CD4-positive, alpha-beta T cell treated with Interleukin-4 for 1 hour (primary cell): ENCODE results near the gene RNF212.

Source experiments
- DNase-seq, 2 donors: peaks; one replicate each; pipeline ENCODE4 v3.0.0-alpha.2; 2020 to 2022

RNF212 gene

DNA sequence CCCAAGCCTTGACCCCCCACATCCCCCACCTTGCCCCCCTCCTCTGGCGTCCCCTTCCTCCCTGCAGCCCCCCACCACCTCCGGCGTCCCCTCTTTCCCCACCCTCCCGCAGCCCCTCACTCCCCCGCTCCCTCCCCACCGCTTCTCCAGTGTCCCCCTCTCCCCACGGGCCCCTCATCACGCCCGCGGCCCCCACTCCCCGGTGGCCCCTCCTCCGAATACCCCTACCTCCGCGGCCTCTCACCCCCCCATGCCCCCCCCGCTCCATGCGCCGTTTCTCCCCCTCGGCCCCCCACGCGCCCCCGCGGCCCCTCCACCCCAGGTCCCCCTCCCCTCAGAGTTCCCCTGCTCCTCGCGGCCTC is 562 bp downstream of the RNF212 start:
- no peak for DNase-seq

DNA sequence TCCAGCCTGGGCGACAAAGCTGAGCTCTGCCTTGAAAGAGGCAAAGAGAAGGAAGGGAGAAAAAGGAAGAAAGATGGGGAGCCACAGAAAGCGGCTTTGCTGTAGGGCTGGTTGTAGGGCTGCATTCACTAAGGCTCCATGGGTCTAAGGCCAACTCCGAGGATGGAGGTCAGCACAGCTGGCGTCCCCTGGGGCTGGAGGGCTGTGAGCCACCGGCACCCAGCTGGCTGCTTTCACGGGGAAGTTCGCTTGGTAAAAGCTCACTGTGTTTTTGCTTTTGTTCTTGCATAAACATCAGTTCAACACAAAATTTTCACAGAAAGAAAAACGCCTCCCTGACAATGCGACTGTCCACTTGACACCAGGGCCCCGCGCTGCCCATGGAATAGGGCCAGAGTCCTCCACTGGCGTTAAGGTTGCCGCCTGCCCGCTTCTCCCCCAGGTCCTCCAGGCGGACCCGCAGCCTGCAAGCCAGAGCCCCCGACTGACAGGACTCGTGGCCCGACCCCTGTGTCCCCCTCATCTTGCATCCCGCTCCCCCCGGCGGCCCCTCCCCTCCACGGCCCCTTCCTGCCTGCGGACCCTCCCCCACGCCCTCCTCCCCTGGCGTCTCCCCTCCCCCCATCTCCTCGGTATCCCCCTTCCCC is 1.1 kb downstream of the RNF212 start:
- DNase-seq: no peak

DNA sequence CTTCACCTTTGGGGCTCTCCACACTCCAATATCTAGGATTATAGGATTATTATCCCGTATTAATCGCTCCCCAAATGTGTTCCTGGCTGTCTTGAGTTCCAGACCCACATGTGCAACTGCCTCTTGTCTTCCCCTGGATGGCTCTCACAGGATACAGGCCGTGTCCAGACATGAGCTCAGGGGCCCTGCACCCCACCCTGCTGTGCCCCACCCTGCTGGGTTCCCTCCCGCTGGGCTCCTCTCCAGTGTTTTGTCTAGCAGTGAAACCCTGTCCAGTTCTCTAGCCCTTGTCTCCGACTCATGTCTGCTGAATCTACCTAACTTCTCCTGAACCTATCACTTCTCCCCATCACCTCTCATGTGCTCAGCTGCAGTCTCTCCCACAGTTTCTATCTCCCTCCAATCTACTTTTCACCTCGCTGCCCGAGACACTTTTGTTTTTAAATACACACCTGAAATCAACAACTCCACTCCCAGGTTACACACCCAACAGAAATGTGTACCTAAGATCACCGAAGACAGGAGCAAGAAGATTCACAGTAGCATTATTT is 2.0 kb downstream of the RNF212 start:
- no peak for DNase-seq

- no peak for DNase-seq
Observed at GRCh38 chr4:1109898-1110506, 3.4 kb downstream of the RNF212 start.

GRCh38 chr4:1109333-1109732 is 4.0 kb downstream of the RNF212 start:
- DNase-seq: no peak

DNA sequence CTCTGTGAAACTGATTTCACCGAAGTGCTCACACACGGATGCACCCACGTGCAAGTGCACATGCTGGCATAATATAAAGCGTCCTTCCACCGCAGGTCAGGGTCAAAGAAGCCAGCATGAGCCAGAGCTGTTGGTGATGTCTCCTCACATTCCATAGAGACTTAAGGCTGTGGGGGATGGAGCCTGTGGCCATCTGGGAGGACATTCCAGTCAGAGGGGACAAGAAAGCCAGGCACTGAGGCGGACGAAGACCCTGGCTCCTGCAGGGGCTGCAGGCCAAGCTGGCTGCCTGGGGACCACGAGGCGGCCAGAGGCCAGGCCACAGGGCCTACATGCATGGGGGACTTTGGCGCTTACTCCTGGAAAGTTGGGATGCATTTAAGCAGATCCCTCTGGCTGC is 7.7 kb downstream of the RNF212 start:
- no peak for DNase-seq

GRCh38 chr4:1105067-1105466 is 8.3 kb downstream of the RNF212 start:
- DNase-seq: no peak

- DNase-seq: no peak
Observed at GRCh38 chr4:1104647-1105046, 8.7 kb downstream of the RNF212 start.

- DNase-seq: no peak
Observed at GRCh38 chr4:1099684-1100335, 13.6 kb downstream of the RNF212 start.

DNA sequence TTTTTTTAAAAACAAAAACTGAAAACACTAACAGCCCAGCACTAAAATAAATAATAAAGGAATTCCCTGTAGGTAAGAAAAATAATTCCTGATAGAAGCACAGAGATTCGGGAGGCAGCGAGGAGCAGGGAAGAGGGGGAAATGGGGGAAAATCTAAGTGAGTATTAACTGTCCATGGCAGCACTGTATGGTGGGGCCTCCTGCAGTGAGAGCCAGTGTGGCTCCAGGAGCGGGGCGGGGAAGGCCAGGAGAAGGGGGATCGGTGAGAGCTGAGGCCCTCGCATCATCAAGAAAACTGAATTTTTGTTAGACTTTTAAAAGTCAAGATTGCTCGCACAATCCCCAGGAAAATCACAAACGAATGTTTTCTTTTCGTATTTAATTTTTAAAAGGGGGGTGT is 14.1 kb downstream of the RNF212 start:
- no peak for DNase-seq

DNA sequence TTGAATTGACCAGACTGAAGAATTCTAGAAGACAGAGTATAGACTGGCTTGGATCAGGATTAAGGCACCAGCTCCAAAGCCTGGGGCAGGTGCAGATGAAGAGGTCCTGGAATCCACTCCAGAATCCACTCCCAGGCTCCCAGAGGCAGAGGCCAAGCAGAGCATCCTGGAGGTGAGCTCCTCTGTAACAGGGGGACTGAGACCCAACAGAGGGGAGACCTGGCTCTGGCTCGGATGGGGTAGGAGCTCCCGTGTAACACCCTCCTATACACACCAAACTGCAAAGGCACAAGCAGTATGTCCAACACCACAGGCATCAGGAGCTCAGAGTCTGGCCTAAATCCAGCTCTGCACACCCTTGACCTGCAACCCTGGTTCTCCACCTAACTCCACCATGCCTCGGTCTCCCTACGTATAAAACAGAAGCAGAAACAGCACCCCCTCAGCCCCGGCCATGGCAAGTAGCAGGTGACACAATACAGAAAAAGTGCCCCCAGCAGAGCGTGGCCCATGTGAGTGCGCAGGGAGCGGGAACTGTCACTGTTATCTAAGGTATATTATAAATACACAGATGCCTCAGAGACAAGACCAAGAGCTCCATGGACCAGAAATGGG is 14.9 kb downstream of the RNF212 start:
- no peak for DNase-seq

DNA sequence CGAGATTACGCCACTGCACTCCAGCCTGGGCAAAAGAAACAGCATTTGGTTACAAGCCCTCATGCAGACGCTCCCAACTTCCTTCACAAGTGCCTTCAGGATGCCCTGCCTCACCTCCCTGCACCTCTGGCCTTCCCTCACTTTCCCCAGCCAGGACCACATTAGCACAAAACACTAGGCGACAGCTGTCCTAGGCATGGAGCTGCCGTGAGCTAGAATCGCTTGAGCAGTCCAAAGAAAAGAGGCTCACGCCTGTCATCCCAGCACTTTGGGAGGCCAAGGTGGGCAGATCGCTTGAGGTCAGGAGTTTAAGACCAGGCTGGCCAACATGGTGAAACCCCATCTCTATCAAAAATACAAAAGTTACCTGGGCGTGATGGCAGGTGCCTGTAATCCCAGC is 15.8 kb downstream of the RNF212 start:
- no peak for DNase-seq

DNA sequence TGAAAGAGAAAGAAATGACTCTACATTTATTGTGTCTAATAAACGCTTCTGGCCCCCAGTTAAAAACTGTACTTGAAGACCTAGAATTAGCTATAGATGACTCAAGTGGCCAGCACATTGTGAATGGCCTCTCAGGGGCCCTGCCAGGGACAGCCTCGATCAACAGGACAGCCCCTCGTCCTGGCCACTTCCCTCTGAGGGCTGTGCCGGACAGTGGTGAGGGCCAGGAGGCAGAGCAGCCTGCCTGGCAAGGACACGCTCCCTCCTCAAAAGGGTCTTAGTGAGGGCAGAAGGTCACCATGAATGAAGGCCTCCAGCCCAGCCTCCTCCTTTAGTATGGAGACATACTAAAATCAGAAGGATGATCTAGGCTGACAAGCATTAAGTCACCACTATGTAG is 16.5 kb downstream of the RNF212 start:
- no peak for DNase-seq

- DNase-seq: no peak
Observed at GRCh38 chr4:1094336-1094690, 19.1 kb downstream of the RNF212 start.

GRCh38 chr4:1093391-1094335 is 19.7 kb downstream of the RNF212 start:
- no peak for DNase-seq

DNA sequence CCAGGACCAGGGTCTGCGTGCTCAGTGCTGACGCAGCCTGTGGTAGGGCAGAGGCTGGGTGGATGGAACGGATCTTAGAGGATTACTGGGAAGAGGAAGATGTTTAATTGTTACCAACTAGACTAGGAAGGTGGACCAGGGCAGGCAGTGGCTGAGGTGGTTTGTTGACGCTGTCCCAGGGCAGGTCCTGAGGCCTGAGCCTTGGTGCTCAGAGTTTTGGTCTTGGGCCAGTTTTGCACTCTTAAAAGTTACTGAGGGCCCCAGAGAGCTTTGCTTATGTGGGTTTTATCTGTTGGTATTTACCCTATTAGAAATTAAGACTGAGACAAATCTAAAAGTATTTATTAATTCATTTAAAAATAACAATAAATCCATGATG is 20.4 kb downstream of the RNF212 start:
- DNase-seq: no peak

DNA sequence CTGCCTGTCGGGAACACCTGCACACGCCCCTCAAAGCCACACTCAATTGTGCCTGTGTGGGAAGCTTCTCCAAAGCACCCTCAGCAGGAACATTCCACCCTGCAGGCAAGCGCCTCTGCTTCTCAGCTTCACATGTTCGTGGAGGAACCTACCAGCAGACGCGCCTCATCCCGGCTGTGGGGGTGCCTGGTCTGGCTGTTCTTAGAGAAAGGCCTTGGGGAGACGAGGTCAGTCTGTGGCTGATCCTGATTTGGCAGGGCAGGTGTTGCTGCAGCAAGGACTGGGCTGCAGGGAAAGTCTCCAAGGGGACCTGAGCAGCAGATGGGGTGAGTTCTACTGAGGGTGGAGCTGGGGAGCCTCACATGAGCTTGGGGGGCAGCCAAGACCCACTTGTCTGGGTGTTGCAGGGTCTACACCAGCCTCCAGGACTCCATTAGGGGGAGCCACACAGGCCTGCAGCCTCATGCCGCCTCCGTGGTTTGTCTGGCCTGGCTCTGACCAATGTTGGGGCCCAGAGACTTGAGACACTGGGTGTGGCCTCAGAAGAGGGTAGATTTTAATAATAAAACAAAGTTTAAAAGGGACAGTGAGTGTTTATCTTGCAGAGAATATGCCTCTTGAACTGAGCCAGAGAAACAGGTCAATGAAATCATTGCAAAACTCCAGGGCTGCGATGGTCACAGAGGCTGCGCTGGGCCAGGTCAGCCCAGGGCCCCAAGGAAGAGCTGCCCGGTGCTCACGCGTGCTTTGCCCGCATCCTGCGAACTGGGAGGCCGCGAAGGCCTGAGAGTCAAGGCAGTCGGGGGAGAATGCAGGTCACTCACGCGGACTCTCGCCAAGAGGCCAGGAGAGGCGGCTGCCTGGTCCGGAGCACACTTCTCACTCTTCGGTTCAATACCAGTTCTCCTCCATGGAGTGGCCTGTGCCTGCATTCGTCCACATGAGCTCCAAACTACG is 21.1 kb downstream of the RNF212 start:
- no peak for DNase-seq

DNA sequence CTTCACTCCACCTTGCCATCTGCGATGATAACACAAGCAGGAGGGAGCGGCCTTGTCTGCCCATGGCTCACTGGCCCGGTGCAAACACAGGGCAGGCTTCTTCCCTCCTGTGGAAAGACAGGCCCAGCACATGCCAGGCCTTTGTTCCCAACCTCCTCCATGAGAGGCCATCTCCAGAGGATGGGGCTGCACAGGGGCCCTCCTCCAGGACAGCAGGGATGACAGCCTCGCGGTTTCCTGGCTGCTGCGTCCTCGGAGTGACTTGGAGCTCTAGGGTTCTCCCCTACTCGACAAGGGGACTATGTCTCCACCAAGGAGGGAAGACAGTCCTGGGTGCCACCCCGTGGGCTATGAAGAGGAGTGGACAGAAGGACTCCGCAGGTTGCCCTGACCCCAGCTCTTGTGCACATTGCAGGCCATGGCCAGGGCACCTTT is 21.8 kb downstream of the RNF212 start:
- no peak for DNase-seq

DNA sequence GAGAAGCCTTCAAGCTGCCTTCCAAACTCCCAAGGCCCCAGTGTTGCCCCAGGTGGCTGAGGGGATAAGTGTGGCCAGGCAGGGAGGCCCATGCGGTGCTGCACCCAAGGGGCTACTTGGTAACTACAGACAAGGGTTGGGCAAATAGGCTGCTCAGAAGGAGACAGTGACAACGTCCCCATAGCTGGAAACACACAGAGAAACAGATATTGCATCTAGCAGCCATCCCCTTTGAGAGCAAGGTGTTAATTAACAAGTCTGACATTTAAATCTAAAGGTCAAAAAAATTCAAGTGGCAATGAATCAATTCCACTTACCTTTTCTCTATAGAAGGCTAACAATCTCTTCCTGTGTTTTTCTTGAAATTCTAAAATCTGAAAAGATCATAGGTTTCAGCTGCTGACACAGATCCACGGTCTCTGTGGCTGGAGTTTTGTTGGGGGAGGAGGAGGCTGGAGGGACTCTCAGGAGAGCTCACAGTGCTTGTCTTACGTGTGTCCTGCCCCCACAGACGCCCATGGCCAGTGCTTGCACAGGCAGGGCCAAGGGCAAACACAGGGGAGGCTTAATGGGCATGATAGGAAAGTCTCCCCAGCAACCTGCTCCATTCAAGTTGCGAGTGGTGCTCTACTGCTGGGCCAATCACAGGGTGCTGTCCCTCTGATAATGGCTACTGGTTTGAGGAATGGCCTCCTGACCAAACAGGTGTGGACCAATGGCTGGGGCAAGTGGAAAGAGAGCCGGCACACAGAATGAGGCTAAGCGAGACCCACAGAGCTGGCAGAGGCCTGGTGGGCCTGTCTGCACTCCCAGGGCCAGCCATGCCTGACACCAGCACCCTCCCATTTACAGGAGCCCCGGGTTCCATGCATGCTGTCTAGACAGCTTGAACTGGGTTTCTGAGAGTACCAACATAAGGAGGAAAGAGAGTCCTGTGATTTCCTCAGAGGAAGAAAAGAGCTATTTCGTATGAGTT is 22.6 kb downstream of the RNF212 start:
- DNase-seq: no peak

DNA sequence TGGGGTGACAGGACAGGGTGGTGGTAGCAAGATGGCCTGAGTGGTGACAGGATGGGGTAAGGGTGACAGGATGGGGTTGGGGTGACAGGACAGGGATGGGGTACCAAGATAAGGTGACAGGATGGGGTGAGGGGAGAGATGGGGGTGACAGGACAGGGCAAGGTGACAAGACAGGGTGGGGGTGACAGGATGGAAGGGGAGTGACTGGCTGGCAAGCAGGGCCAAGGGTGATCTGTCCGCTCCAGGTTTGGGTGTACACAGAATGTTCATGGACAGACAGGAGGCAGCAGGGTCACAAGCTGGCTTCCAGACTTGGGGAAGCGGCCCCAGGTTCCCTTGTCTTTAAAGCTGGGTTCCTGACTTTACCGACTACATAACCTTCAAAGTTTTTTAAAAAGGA is 23.3 kb downstream of the RNF212 start:
- DNase-seq: no peak
